Keratinocyte (primary cell): ENCODE measurements around the gene VN1R5. TPM values are rescaled to one million over a fixed set of nuclear protein-coding genes. Genes with fewer than 3 reads are reported as not detected.

ENCODE experiments used
- DNase-seq: peaks from one replicate; pipeline ENCODE4 v3.0.0-alpha.2; 2011; ENCODE audit warnings: low read depth, missing footprints, low spot score
- FAIRE-seq: peaks from 2 replicates; lab custom pipeline; 2011; peaks lifted over from hg19 to GRCh38; lab: Jason Lieb, UNC
- H2AFZ ChIP-seq: 2 replicates; pipeline ENCODE4 v1.6.0; 2012; ENCODE audit warnings: low read length, control low read depth, inconsistent platforms; ENCODE audit not compliant: control insufficient read depth
- H3K27ac ChIP-seq: 2 replicates; pipeline ENCODE4 v1.5.1; 2011; ENCODE audit warnings: low read length; ENCODE audit not compliant: control insufficient read depth, insufficient read depth
- H3K27me3 ChIP-seq: 3 replicates; pipeline ENCODE4 v1.6.0; 2011; ENCODE audit warnings: low read length; ENCODE audit not compliant: control insufficient read depth, insufficient read depth; ENCODE audit errors: extremely low read depth
- H3K36me3 ChIP-seq, 2 experiments: 2 replicates in 1 of 2; 3 replicates in 1 of 2; pipeline ENCODE4 v1.5.1; 2011; ENCODE audit warnings: low read length in 2 of 2, mild to moderate bottlenecking in 1 of 2; ENCODE audit not compliant: control insufficient read depth in 2 of 2, insufficient read depth in 2 of 2; ENCODE audit errors: extremely low read depth in 1 of 2
- H3K4me1 ChIP-seq: 3 replicates; pipeline ENCODE4 v1.5.1; 2011; ENCODE audit warnings: low read length; ENCODE audit not compliant: control insufficient read depth, insufficient read depth; ENCODE audit errors: extremely low read depth
- H3K4me2 ChIP-seq: 3 replicates; pipeline ENCODE4 v1.6.0; 2011; ENCODE audit warnings: low read depth, low read length; ENCODE audit not compliant: control insufficient read depth, insufficient read depth; ENCODE audit errors: extremely low read depth
- H3K4me3 ChIP-seq, 3 experiments: fragments of 200-600 bp in 1 of 3; sonication (generic) in 1 of 3; 2 replicates in 2 of 3; 3 replicates in 1 of 3; pipeline ENCODE4 v1.5.1; 2011 to 2016; ENCODE audit warnings: low read length in 3 of 3, mild to moderate bottlenecking in 3 of 3, control low read depth in 2 of 3, inconsistent platforms in 1 of 3, low read depth in 1 of 3, mixed read lengths in 1 of 3, mixed run types in 1 of 3, moderate library complexity in 1 of 3; ENCODE audit not compliant: control insufficient read depth in 2 of 3, insufficient read depth in 2 of 3; ENCODE audit errors: extremely low read depth in 1 of 3
- H3K79me2 ChIP-seq: 2 replicates; pipeline ENCODE4 v1.6.0; 2012; ENCODE audit warnings: low read length; ENCODE audit not compliant: control insufficient read depth, insufficient read depth
- H3K9ac ChIP-seq: 3 replicates; pipeline ENCODE4 v1.6.0; 2011; ENCODE audit warnings: low read length; ENCODE audit not compliant: control insufficient read depth, insufficient read depth; ENCODE audit errors: extremely low read depth
- H3K9me1 ChIP-seq: 3 replicates; pipeline ENCODE4 v1.6.0; 2011; ENCODE audit warnings: low read length; ENCODE audit not compliant: control insufficient read depth, insufficient read depth; ENCODE audit errors: extremely low read depth
- H3K9me3 ChIP-seq: 2 replicates; pipeline ENCODE4 v1.5.1; 2012; ENCODE audit warnings: low read depth, low read length; ENCODE audit not compliant: control insufficient read depth
- H4K20me1 ChIP-seq: 3 replicates; pipeline ENCODE4 v1.6.0; 2011; ENCODE audit warnings: low read length; ENCODE audit not compliant: control insufficient read depth, insufficient read depth; ENCODE audit errors: extremely low read depth
- EZH2 ChIP-seq: IDR thresholded peaks from one replicate; pipeline ENCODE4 v1.6.1; 2012; ENCODE audit warnings: inconsistent platforms, mild to moderate bottlenecking, low read length, moderate library complexity
- dilution Hi-C: fragments of 300-500 bp; cut with MboI; formaldehyde crosslinking; loops from one replicate; pipeline ENCODE4 v1.7.0; 2020; ENCODE audit warnings: low sequenced_read_pairs; ENCODE audit not compliant: extremely low pct_ligation_motif_present
- polyA plus RNA-seq, 5 experiments: library from polyadenylated mRNA; depleted of rRNA in 3 of 5; stranded (reverse) in 3 of 5; stranded (forward) in 1 of 5; unstranded in 1 of 5; fragments of >200 nt; gene quantifications; 1 replicate in 1 of 5; 2 replicates in 3 of 5; 3 replicates in 1 of 5; pipeline versions ENCODE4 v1.2.1 to v1.2.3, GENCODE V29; 2011 to 2012; ENCODE audit warnings: missing spikeins in 2 of 5, low read depth in 1 of 5, low replicate concordance in 1 of 5
- TF ChIP-seq, protein P1 (sequence below), 3 experiments: IDR thresholded peaks in 1 of 3; conservative IDR thresholded peaks in 1 of 3; optimal IDR thresholded peaks in 1 of 3; 2 replicates in 2 of 3; 3 replicates in 1 of 3; pipeline versions ENCODE3 to v1.5.1; 2011; ENCODE audit warnings: low read length in 3 of 3, mild to moderate bottlenecking in 3 of 3, moderate library complexity in 2 of 3, control low read depth in 1 of 3, inconsistent platforms in 1 of 3; ENCODE audit not compliant: insufficient read depth in 2 of 3; ENCODE audit errors: extremely low read depth in 1 of 3

The VN1R5 gene
- polyA plus RNA-seq, 1 donor (not counting 4 experiments of a cell fraction or from before 2014, with no cell fraction given), result not detected

DNA sequence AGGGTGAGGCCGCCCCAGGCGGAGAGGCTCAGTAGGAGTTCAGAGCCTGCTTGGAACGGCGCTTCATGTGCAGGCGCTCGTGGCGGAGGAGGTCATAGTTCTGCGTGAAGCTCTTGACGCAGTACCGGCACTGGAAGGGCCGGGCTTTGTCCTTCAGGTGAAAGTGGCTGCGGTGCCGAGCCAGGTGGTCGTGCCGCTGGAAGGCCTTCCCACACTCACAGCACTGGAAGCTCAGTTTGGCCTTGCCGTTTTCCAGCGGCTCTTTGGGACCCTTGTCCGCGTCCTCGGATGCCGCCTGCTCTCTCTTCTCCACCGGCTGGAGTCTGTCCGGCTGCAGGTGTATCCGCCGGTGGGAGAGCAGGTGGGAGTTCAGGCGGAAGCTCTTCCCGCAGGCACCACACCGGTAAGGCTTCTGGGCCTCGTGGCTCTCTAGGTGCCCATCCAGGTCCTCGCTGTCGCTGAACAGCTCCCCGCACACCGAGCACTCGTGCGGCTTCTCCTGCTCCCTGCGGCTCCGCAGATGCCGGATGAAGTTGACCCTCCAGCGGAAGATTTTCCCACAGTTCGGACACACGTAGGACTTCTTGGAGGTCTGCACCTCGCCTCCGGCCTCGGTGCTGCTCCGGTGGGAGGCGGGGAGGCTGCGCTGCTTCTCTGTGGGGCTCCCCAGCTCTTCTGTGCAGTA, 44.8 kb downstream of the VN1R5 start:
- Histone ChIP-seq H3K9me3 (no peaks in the 10 kb centered on the region), H3K79me2 (no peaks in the 10 kb centered on the region), H3K9ac (no peak overlapping the region), H3K27ac (no peak overlapping the region), H3K4me3 (no peak overlapping the region), H2AFZ (no peak overlapping the region), H3K4me1 (no peaks in the 10 kb centered on the region), H3K9me1 (no peaks in the 10 kb centered on the region), H3K36me3 (peaks cover 0 to 9% of the 10 kb centered on the region in 2 experiments), H4K20me1 (no peaks in the 10 kb centered on the region), H3K4me2 (no peak overlapping the region), H3K27me3 (no peaks in the 10 kb centered on the region)
- DNase-seq (no peak), FAIRE-seq (no peak)
- no peak for TF ChIP-seq EZH2
- TF ChIP-seq, protein P1, sequence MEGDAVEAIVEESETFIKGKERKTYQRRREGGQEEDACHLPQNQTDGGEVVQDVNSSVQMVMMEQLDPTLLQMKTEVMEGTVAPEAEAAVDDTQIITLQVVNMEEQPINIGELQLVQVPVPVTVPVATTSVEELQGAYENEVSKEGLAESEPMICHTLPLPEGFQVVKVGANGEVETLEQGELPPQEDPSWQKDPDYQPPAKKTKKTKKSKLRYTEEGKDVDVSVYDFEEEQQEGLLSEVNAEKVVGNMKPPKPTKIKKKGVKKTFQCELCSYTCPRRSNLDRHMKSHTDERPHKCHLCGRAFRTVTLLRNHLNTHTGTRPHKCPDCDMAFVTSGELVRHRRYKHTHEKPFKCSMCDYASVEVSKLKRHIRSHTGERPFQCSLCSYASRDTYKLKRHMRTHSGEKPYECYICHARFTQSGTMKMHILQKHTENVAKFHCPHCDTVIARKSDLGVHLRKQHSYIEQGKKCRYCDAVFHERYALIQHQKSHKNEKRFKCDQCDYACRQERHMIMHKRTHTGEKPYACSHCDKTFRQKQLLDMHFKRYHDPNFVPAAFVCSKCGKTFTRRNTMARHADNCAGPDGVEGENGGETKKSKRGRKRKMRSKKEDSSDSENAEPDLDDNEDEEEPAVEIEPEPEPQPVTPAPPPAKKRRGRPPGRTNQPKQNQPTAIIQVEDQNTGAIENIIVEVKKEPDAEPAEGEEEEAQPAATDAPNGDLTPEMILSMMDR (optimal IDR thresholded peaks at IDR 0.05 in 1 of 3, IDR thresholded peaks at IDR 0.05 in 1 of 3, conservative IDR thresholded peaks at IDR 0.05 in 1 of 3; ENCODE audit: extremely low read depth in 1 of 3, insufficient read depth in 2 of 3, low read length in 3 of 3), result no peak
- dilution Hi-C loops, result no loop called here

DNA sequence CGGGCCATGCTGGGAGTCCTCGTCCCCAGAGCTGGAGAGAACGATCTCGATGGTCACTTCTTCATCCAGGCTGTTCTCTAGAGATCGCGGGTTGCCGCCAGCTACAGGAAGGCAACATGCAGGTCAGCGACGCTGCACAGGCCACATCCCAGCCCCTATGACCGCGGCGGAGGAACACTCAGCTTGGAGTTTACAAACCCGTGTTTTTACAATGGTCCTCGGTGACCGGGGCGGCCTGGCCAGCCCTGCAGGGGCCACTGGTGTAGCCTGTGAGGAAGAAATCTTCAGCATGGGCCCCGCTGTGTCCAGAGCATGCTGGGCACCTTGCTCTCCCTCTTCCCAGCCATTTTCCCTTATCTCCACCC, 45.3 kb downstream of the VN1R5 start:
- H3K4me3 ChIP-seq, result no peak overlapping the region
- peaks cover 0 to 9% of the 10 kb centered on the region in 2 experiments for H3K36me3 ChIP-seq
- no peaks in the 10 kb centered on the region for H3K9me1 ChIP-seq
- no peak overlapping the region for H3K27ac ChIP-seq
- H2AFZ ChIP-seq, result no peak overlapping the region
- H4K20me1 ChIP-seq, result no peaks in the 10 kb centered on the region
- no peaks in the 10 kb centered on the region for H3K79me2 ChIP-seq
- H3K4me2 ChIP-seq, result no peak overlapping the region
- FAIRE-seq, result no peak
- no peaks in the 10 kb centered on the region for H3K27me3 ChIP-seq
- no peak for TF ChIP-seq EZH2
- TF ChIP-seq, protein P1 (optimal IDR thresholded peaks at IDR 0.05 in 1 of 3, IDR thresholded peaks at IDR 0.05 in 1 of 3, conservative IDR thresholded peaks at IDR 0.05 in 1 of 3; ENCODE audit: extremely low read depth in 1 of 3, insufficient read depth in 2 of 3, low read length in 3 of 3), result no peak
- dilution Hi-C loops, result no loop called here
- no peaks in the 10 kb centered on the region for H3K4me1 ChIP-seq
- H3K9me3 ChIP-seq, result no peaks in the 10 kb centered on the region
- no peak overlapping the region for H3K9ac ChIP-seq
- DNase-seq, result no peak
